VCaP (cell line): Measurements from ENCODE around the gene MECP2.

Source experiments
- H3K27ac ChIP-seq: fragments of 450-650 bp; 2 replicates; pipeline ENCODE4 v1.5.1; 2017
- TF ChIP-seq, protein P1 (sequence below): fragments of 450-650 bp; conservative IDR thresholded peaks from 2 replicates; pipeline ENCODE4 v1.5.1; 2017; ENCODE audit warnings: mild to moderate bottlenecking, moderate library complexity

MECP2 gene

DNA sequence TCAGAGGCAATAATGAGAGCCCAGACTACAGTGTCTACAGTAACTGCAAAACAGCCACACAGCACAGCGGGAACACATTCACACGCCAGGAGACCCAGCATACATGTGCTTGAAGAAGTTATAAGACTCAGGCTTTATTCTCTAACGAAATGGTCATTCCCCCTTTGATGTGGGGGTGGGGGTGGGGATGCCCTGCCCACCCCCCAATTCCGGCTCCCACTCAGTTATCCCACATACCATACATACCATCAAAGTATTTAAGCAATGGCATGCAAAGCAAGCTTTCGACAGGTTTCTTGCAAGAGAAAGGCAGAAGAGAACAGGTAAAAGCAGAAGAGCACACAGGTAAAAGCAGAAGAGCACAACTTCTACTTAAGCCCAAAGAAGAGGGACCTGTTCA, 3.6 kb downstream of the MECP2 start:
- no peak overlapping the region for H3K27ac ChIP-seq
- TF ChIP-seq, protein P1, sequence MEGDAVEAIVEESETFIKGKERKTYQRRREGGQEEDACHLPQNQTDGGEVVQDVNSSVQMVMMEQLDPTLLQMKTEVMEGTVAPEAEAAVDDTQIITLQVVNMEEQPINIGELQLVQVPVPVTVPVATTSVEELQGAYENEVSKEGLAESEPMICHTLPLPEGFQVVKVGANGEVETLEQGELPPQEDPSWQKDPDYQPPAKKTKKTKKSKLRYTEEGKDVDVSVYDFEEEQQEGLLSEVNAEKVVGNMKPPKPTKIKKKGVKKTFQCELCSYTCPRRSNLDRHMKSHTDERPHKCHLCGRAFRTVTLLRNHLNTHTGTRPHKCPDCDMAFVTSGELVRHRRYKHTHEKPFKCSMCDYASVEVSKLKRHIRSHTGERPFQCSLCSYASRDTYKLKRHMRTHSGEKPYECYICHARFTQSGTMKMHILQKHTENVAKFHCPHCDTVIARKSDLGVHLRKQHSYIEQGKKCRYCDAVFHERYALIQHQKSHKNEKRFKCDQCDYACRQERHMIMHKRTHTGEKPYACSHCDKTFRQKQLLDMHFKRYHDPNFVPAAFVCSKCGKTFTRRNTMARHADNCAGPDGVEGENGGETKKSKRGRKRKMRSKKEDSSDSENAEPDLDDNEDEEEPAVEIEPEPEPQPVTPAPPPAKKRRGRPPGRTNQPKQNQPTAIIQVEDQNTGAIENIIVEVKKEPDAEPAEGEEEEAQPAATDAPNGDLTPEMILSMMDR: no peak

GRCh38 chrX:154092371-154092770, 5.1 kb downstream of the MECP2 start:
- TF ChIP-seq, protein P1: peak; percentile 18; the same call in 1 of the 2 replicates
- H3K27ac ChIP-seq: no peak overlapping the region

- H3K27ac ChIP-seq: no peak overlapping the region
- TF ChIP-seq, protein P1: no peak
These were observed 5.8 kb downstream of the MECP2 start for GRCh38 chrX:154091678-154092077.

- TF ChIP-seq, protein P1: no peak
- H3K27ac ChIP-seq: no peak overlapping the region
These were observed 6.8 kb downstream of the MECP2 start for GRCh38 chrX:154090731-154091130.

- H3K27ac ChIP-seq: no peak overlapping the region
- TF ChIP-seq, protein P1: no peak
These were observed 12.8 kb downstream of the MECP2 start for GRCh38 chrX:154084449-154085300.

- TF ChIP-seq, protein P1: no peak
- H3K27ac ChIP-seq: no peak overlapping the region
These were observed 14.4 kb downstream of the MECP2 start for GRCh38 chrX:154083126-154083517.

GRCh38 chrX:154082396-154083125, 15.0 kb downstream of the MECP2 start:
- no peak overlapping the region for H3K27ac ChIP-seq
- TF ChIP-seq, protein P1: no peak
